Measurements from ENCODE around the gene ZDHHC8. TPM values are rescaled to one million over a fixed set of nuclear protein-coding genes. Genes with fewer than 3 reads are reported as not detected.

ZDHHC8 gene
- total RNA-seq, 1 experiment from 2014 or later = 51.7 TPM

DNA sequence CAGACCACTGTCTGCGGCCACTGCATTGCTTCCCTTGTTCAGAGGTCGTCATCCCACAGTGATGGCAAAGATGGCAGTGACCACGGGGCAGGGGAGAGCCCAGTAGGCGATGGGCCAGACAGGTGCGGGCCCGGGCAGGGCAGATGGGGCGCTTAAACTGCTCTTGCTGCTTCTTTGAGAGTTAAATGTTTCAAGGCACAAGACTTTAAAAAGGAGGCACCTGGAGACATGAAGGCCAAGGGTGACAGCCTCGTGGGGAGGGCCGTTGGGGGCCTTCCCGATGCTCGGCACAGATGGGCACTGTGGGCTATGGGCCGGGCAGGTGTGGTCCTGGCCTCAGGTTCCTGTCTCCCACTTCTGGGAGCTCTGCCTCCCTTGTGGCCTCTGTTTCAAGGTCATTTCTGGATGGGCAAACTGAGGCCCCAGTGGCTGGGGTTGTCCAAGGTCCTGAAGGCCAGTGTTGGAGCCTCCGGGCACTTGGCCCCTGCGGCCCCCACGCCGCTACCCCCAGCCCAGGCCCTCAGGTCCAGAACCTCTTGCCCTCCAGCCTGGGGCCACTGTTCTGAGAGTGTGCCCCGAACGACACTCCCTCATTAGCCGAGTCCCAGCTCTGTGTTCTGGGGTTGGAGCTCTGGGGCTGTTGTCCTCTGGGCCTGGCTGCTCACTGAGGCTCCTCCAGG is 36.2 kb downstream of the ZDHHC8 start:
- Histone ChIP-seq H2AFZ (ENCODE audit: low read length) (no peak overlapping the region), H2BK5ac (ENCODE audit: insufficient read length, low read length) (no peak overlapping the region), H3K4ac (ENCODE audit: low read depth, low read length) (no peak overlapping the region), H3K14ac (ENCODE audit: insufficient read depth, low read length) (no peak overlapping the region), H3K9ac (ENCODE audit: extremely low read depth, insufficient read length, low read length) (no peak overlapping the region), H3K4me1 (ENCODE audit: insufficient read depth, low read length) (no peaks in the 10 kb centered on the region), H4K20me1 (ENCODE audit: control insufficient read depth, insufficient read depth, insufficient read length) (no peaks in the 10 kb centered on the region), H3K18ac (ENCODE audit: insufficient read length, low read depth, low read length) (no peak overlapping the region), H2BK20ac (ENCODE audit: low read depth, low read length, poor library complexity, severe bottlenecking) (no peak overlapping the region), H2BK12ac (ENCODE audit: insufficient read length, low read depth, low read length) (no peak overlapping the region), H3K27ac (ENCODE audit: insufficient read length, low read depth, low read length) (no peak overlapping the region), H3K79me1 (ENCODE audit: insufficient read depth, low read depth, low read length, poor library complexity, severe bottlenecking) (no peaks in the 10 kb centered on the region), H4K5ac (ENCODE audit: insufficient read length, low read depth, low read length) (no peak overlapping the region), H3K4me2 (ENCODE audit: insufficient read depth, insufficient read length, low read length) (no peak overlapping the region), H3T11ph (ENCODE audit: low read length) (no peak overlapping the region), H4K91ac (ENCODE audit: insufficient read length, low read depth, low read length) (no peak overlapping the region), H2BK120ac (ENCODE audit: low read depth, low read length, poor library complexity, severe bottlenecking) (no peak overlapping the region), H2BK15ac (ENCODE audit: low read depth, low read length) (no peak overlapping the region), H3K23ac (ENCODE audit: insufficient read length, low read depth, low read length) (no peak overlapping the region), H3K56ac (ENCODE audit: insufficient read length, low read depth, low read length) (no peak overlapping the region), H2AK5ac (ENCODE audit: insufficient read length, low read length) (no peak overlapping the region), H3K27me3 (ENCODE audit: insufficient read depth, low read length) (no peaks in the 10 kb centered on the region), H3K79me2 (ENCODE audit: insufficient read depth, low read length) (no peaks in the 10 kb centered on the region), H3K23me2 (ENCODE audit: insufficient read length, low read depth, low read length, poor library complexity, severe bottlenecking) (no peaks in the 10 kb centered on the region), H3K9me3 (ENCODE audit: control insufficient read depth, low read depth, low read length) (no peaks in the 10 kb centered on the region), H4K8ac (replicated peaks; ENCODE audit: insufficient read length, low read depth, low read length) (no peak overlapping the region)
- H3K36me3 Mint-ChIP-seq (ENCODE audit: insufficient read depth in 1 of 3, low read depth in 3 of 3) = peaks cover 0 to 7% (median 0%) of the 10 kb centered on the region in 3 experiments; a peak in 2 of 7 replicates
- no peaks in the 10 kb centered on the region for H3K4me1 Mint-ChIP-seq
- H3K27me3 Mint-ChIP-seq (ENCODE audit: low read depth) = no peaks in the 10 kb centered on the region
- no peak overlapping the region for H3K4me3 Mint-ChIP-seq
- no CpG with 5 or more reads among the region's 19 CpGs for WGBS (ENCODE audit: extremely low coverage, insufficient read length, low lambda C conversion rate)
- DNase-seq = no peak
- peak overlapping the region in 1 of 3 experiments; percentile 40; a peak in 1 of 7 replicates for H3K27ac Mint-ChIP-seq
- H3K9me3 Mint-ChIP-seq = peaks cover 6 to 10% of the 10 kb centered on the region in 2 experiments; a peak in 4 of 5 replicates
- TF ChIP-seq, protein P1, sequence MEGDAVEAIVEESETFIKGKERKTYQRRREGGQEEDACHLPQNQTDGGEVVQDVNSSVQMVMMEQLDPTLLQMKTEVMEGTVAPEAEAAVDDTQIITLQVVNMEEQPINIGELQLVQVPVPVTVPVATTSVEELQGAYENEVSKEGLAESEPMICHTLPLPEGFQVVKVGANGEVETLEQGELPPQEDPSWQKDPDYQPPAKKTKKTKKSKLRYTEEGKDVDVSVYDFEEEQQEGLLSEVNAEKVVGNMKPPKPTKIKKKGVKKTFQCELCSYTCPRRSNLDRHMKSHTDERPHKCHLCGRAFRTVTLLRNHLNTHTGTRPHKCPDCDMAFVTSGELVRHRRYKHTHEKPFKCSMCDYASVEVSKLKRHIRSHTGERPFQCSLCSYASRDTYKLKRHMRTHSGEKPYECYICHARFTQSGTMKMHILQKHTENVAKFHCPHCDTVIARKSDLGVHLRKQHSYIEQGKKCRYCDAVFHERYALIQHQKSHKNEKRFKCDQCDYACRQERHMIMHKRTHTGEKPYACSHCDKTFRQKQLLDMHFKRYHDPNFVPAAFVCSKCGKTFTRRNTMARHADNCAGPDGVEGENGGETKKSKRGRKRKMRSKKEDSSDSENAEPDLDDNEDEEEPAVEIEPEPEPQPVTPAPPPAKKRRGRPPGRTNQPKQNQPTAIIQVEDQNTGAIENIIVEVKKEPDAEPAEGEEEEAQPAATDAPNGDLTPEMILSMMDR (conservative IDR thresholded peaks at IDR 0.05) = no peak
